Neural crest cell (in vitro differentiated cells): Measurements from ENCODE around the gene PPP3CA. TPM values are rescaled to one million over a fixed set of nuclear protein-coding genes. Genes with fewer than 3 reads are reported as not detected.

Source experiments
- DNase-seq: peaks from one replicate; pipeline ENCODE4 v3.0.0; 2021; ENCODE audit warnings: low read depth, mixed read lengths, low spot score
- H3K27ac Mint-ChIP-seq: one replicate; pipeline ENCODE4 v1.8.0; 2021; ENCODE audit warnings: mild to moderate bottlenecking, mixed read lengths; ENCODE audit not compliant: unreplicated experiment
- H3K27me3 Mint-ChIP-seq: 2 replicates; pipeline ENCODE4 v1.8.0; 2021; ENCODE audit warnings: low read depth, mild to moderate bottlenecking, mixed read lengths
- H3K36me3 Mint-ChIP-seq: 2 replicates; pipeline ENCODE4 v1.8.0; 2021; ENCODE audit warnings: low read depth, mild to moderate bottlenecking, mixed read lengths
- H3K4me1 Mint-ChIP-seq: 2 replicates; pipeline ENCODE4 v1.8.0; 2021; ENCODE audit warnings: mixed read lengths
- H3K4me3 Mint-ChIP-seq: one replicate; pipeline ENCODE4 v1.8.0; 2021; ENCODE audit warnings: mild to moderate bottlenecking, mixed read lengths
- H3K9me3 Mint-ChIP-seq: 2 replicates; pipeline ENCODE4 v1.8.0; 2021; ENCODE audit warnings: mixed read lengths
- total RNA-seq: library from RNA; stranded (reverse); gene quantifications from 2 replicates; pipeline ENCODE4 v1.2.1, GENCODE V29; 2021
- TF ChIP-seq, protein P1 (sequence below): fragments of 200-600 bp; sonication (generic); conservative IDR thresholded peaks from 2 replicates; pipeline ENCODE4 v1.5.0; 2021; ENCODE audit warnings: antibody characterized with exemption, mild to moderate bottlenecking

Gene PPP3CA
- total RNA-seq, 1 donor from 2014 or later: 12.2 TPM

DNA sequence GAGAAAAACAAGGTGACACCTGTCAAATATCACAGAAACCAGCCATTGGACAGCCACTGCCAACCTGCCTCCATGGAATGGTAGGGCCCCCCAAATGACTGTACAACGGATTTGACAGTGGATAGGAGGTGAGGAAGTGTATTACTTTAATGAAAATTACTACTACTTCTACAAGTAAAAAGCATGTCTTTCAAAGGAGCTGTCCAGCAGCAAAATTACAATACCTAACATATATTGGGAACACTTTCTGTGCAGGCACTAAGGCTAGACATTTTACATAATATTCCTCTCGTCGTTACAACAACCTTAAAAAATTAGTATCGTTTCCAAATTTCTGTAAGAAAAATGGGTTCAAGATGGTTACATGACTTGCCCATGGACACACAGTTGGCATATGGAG, 14.9 kb downstream of the PPP3CA start:
- Mint-ChIP-seq H3K9me3 (no peaks in the 10 kb centered on the region), H3K27ac (no peak overlapping the region), H3K36me3 (no peaks in the 10 kb centered on the region), H3K4me3 (no peak overlapping the region), H3K4me1 (no peaks in the 10 kb centered on the region), H3K27me3 (no peaks in the 10 kb centered on the region)
- DNase-seq: no peak
- TF ChIP-seq, protein P1, sequence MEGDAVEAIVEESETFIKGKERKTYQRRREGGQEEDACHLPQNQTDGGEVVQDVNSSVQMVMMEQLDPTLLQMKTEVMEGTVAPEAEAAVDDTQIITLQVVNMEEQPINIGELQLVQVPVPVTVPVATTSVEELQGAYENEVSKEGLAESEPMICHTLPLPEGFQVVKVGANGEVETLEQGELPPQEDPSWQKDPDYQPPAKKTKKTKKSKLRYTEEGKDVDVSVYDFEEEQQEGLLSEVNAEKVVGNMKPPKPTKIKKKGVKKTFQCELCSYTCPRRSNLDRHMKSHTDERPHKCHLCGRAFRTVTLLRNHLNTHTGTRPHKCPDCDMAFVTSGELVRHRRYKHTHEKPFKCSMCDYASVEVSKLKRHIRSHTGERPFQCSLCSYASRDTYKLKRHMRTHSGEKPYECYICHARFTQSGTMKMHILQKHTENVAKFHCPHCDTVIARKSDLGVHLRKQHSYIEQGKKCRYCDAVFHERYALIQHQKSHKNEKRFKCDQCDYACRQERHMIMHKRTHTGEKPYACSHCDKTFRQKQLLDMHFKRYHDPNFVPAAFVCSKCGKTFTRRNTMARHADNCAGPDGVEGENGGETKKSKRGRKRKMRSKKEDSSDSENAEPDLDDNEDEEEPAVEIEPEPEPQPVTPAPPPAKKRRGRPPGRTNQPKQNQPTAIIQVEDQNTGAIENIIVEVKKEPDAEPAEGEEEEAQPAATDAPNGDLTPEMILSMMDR: no peak

DNA sequence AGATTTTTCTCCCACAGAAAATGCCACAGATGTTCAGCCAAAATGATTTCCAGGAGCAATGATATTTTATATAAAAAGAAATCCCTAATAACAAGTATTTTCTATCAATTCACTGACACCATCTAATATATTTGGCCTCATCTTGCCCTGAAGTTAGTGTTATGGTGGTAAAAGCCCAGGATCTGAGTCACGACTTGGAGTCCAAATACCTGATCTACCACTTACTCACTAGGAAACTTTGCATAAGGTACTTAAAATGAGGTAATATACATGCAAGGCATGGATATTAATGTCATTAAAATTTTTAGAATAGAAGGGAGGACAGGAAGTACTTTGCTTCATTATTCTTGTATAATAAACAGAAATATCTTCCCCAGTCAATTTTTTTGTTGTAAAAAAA, 16.3 kb downstream of the PPP3CA start:
- Mint-ChIP-seq H3K9me3 (no peaks in the 10 kb centered on the region), H3K27ac (no peak overlapping the region), H3K4me3 (no peak overlapping the region), H3K4me1 (no peaks in the 10 kb centered on the region), H3K27me3 (no peaks in the 10 kb centered on the region), H3K36me3 (no peaks in the 10 kb centered on the region)
- TF ChIP-seq, protein P1: no peak
- no peak for DNase-seq

DNA sequence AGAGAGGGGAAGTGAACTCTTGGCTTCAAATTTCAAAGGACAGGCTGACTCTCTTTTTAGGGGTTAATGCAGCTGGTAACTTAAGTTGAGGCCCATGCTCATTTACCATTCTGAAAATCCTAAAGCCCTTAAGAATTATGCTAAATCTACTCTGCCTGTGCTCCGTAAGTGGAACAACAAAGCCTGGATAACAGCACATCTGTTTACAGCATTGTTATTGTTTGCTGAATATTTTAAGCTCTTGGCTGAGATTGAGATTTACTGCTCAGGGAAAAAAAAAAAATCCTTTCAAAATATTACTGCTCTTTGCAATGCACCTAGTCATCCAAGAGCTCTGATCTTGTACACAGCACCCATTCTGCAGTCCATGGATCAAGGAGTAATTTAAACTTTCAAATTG, 17.7 kb downstream of the PPP3CA start:
- Mint-ChIP-seq H3K27ac (no peak overlapping the region), H3K36me3 (no peaks in the 10 kb centered on the region), H3K4me1 (no peaks in the 10 kb centered on the region), H3K4me3 (no peak overlapping the region), H3K27me3 (no peaks in the 10 kb centered on the region), H3K9me3 (no peaks in the 10 kb centered on the region)
- TF ChIP-seq, protein P1: no peak
- DNase-seq: no peak

DNA sequence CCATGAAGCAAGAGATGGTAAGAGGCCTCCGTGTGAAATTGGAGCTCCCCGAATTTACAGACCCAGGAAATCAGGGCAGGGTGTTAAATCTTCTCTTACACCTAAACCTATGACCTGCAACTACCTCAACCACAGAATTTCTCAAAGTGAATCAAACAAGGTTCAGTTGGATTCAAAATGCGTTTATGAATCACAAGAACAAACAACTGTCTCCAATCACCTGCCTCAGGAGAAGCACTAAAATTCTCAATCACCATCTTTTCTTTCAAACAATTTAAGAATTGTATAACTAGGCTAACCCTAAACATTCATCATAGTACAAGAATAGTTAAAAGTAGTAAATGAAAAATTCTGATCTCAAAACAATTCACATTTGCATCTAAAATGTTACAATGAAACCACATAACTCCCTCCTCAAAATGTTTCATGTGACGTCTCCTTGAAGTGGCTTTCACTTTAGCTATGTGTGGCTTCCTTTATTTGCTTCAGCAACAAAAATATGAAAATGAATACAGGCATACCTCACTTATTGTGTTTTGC, 19.2 kb downstream of the PPP3CA start:
- TF ChIP-seq, protein P1: no peak
- no peak overlapping the region for H3K4me3 Mint-ChIP-seq
- no peak overlapping the region for H3K27ac Mint-ChIP-seq
- H3K9me3 Mint-ChIP-seq: no peaks in the 10 kb centered on the region
- DNase-seq: no peak
- no peaks in the 10 kb centered on the region for H3K4me1 Mint-ChIP-seq
- no peaks in the 10 kb centered on the region for H3K27me3 Mint-ChIP-seq
- no peaks in the 10 kb centered on the region for H3K36me3 Mint-ChIP-seq

DNA sequence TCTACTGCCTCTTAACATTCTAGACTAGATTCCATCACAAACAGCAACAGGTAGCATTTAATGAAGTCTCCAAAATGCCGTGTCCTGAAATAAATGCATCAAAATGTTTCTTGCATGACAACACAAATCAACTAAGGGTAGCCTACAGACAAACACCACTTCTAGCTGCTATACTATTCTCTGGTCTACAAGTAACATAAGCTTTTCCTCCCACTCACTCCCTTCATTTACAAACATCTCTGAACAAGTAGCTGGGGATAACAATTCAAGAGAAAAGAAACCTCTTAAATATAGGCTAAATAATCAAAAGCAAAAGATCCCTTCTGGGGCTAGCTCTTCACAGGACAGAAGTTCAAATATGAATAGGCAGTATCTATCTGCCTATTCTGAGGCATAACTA, 20.8 kb downstream of the PPP3CA start:
- DNase-seq: no peak
- Mint-ChIP-seq H3K27ac (no peak overlapping the region), H3K4me3 (no peak overlapping the region), H3K36me3 (no peaks in the 10 kb centered on the region), H3K4me1 (no peaks in the 10 kb centered on the region), H3K9me3 (no peaks in the 10 kb centered on the region), H3K27me3 (no peaks in the 10 kb centered on the region)
- TF ChIP-seq, protein P1: no peak

DNA sequence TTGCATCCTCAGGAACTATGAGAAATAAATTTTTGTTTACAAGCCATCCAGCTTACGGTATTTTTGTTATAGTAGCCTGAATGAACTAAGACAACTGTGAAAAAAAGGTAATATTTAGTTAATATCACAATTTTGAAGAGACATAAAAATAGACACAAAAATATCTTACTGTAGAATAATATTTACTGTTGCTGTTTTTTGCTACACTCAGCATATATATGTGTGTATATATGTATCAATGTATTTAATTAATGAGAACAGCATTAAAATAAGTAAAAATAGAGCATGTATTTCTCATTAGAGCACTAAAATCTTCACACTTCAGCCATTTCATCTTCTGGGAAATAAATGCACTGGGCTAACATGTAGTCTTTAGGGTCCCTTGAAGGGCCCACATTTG, 24.6 kb downstream of the PPP3CA start:
- H3K4me3 Mint-ChIP-seq: no peak overlapping the region
- H3K27ac Mint-ChIP-seq: no peak overlapping the region
- TF ChIP-seq, protein P1: no peak
- H3K36me3 Mint-ChIP-seq: no peaks in the 10 kb centered on the region
- no peak for DNase-seq
- H3K27me3 Mint-ChIP-seq: no peaks in the 10 kb centered on the region
- H3K9me3 Mint-ChIP-seq: no peaks in the 10 kb centered on the region
- no peaks in the 10 kb centered on the region for H3K4me1 Mint-ChIP-seq
